ENCODE results near the gene SMIM3. TPM values are rescaled to one million over a fixed set of nuclear protein-coding genes. Genes with fewer than 3 reads are reported as not detected.

The SMIM3 gene
- total and polyA plus RNA-seq, 2 donors (not counting 1 experiment from before 2014, with no cell fraction given): 59.9 to 69.9 TPM

DNA sequence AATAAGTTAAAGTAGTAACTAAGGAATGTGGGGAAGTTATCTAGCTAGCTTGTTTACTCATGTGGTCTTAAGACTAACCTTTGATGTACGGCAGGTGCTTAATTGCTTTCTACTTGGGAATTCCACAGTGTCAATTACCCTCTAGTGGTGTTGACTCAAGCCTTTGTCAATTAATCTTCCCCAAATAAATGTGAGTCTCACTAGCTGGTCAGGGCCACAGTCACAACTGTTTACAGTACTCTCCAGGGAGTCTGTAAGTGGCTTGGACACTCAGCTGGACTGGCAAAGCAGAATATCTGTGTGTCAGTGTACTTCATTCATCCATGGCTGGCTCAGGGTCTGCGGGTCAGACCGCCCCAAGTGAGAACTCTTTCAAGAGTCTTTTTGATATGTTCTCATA lies 30.8 kb downstream of the SMIM3 start:
- TF ChIP-seq, protein P1, sequence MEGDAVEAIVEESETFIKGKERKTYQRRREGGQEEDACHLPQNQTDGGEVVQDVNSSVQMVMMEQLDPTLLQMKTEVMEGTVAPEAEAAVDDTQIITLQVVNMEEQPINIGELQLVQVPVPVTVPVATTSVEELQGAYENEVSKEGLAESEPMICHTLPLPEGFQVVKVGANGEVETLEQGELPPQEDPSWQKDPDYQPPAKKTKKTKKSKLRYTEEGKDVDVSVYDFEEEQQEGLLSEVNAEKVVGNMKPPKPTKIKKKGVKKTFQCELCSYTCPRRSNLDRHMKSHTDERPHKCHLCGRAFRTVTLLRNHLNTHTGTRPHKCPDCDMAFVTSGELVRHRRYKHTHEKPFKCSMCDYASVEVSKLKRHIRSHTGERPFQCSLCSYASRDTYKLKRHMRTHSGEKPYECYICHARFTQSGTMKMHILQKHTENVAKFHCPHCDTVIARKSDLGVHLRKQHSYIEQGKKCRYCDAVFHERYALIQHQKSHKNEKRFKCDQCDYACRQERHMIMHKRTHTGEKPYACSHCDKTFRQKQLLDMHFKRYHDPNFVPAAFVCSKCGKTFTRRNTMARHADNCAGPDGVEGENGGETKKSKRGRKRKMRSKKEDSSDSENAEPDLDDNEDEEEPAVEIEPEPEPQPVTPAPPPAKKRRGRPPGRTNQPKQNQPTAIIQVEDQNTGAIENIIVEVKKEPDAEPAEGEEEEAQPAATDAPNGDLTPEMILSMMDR (conservative IDR thresholded peaks at IDR 0.05 in 1 of 2, IDR thresholded peaks at IDR 0.05 in 1 of 2; ENCODE audit: low read depth in 1 of 2, low read length in 2 of 2): no peak
- TF ChIP-seq EZH2 (IDR thresholded peaks at IDR 0.05; ENCODE audit: low read length, missing control alignments): no peak
- no peaks in the 10 kb centered on the region for H4K20me1 ChIP-seq (ENCODE audit: control insufficient read depth, extremely low read depth, insufficient read depth, low read length)
- no peaks in the 10 kb centered on the region for H3K79me2 ChIP-seq (ENCODE audit: control insufficient read depth, insufficient read depth, low read length)
- no peaks in the 10 kb centered on the region for H3K4me1 ChIP-seq (ENCODE audit: control insufficient read depth, extremely low read depth, insufficient read depth, low read length)
- DNase-seq (ENCODE audit: low read depth in 2 of 2): no peak
- no peaks in the 10 kb centered on the region for H3K9me3 ChIP-seq (ENCODE audit: control insufficient read depth, insufficient read depth, low read depth, low read length)
- H2AFZ ChIP-seq (ENCODE audit: low read length): no peak overlapping the region
- no peak overlapping the region for H3K27ac ChIP-seq (ENCODE audit: insufficient read depth, low read length)
- no peaks in the 10 kb centered on the region for H3K36me3 ChIP-seq (ENCODE audit: control insufficient read depth, insufficient read depth, low read length)
- no peak overlapping the region for H3K9ac ChIP-seq (ENCODE audit: insufficient read depth, low read length)
- H3K4me2 ChIP-seq (ENCODE audit: extremely low read depth, insufficient read depth, low read length): no peak overlapping the region
- no peak overlapping the region for H3K4me3 ChIP-seq (replicated peaks in 1 of 4; ENCODE audit: control extremely low read depth in 1 of 4, insufficient read depth in 1 of 4, low read depth in 3 of 4, low read length in 4 of 4)
- H3K27me3 ChIP-seq (ENCODE audit: control insufficient read depth, insufficient read depth, low read length): no peaks in the 10 kb centered on the region

DNA sequence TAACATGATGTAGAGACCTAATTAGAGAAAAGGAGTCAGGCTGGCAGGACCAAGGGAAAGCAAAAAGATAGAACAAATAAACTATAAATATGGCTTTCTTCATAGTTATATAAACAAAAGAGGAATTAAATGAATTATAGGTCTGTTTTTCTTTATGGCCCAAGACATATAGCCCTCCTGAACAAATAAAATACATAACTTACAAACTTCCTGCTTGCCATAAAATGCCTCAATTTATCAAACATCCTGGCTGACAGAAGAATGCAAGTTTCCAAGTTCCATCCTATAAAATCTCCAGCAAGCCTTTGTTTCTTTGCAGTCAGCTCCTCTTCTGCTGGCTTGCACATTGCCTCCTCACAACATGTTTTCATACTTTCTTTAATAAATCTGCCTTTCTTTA lies 36.5 kb downstream of the SMIM3 start:
- no peaks in the 10 kb centered on the region for H3K27me3 ChIP-seq (ENCODE audit: control insufficient read depth, insufficient read depth, low read length)
- no peak overlapping the region for H2AFZ ChIP-seq (ENCODE audit: low read length)
- no peak overlapping the region for H3K4me3 ChIP-seq (replicated peaks in 1 of 4; ENCODE audit: control extremely low read depth in 1 of 4, insufficient read depth in 1 of 4, low read depth in 3 of 4, low read length in 4 of 4)
- no peaks in the 10 kb centered on the region for H3K9me3 ChIP-seq (ENCODE audit: control insufficient read depth, insufficient read depth, low read depth, low read length)
- H3K27ac ChIP-seq (ENCODE audit: insufficient read depth, low read length): no peak overlapping the region
- H3K4me1 ChIP-seq (ENCODE audit: control insufficient read depth, extremely low read depth, insufficient read depth, low read length): no peaks in the 10 kb centered on the region
- no peaks in the 10 kb centered on the region for H3K36me3 ChIP-seq (ENCODE audit: control insufficient read depth, insufficient read depth, low read length)
- H3K4me2 ChIP-seq (ENCODE audit: extremely low read depth, insufficient read depth, low read length): no peak overlapping the region
- H3K79me2 ChIP-seq (ENCODE audit: control insufficient read depth, insufficient read depth, low read length): no peaks in the 10 kb centered on the region
- H4K20me1 ChIP-seq (ENCODE audit: control insufficient read depth, extremely low read depth, insufficient read depth, low read length): no peaks in the 10 kb centered on the region
- no peak for DNase-seq (ENCODE audit: low read depth in 2 of 2)
- no peak for TF ChIP-seq EZH2 (IDR thresholded peaks at IDR 0.05; ENCODE audit: low read length, missing control alignments)
- H3K9ac ChIP-seq (ENCODE audit: insufficient read depth, low read length): no peak overlapping the region

DNA sequence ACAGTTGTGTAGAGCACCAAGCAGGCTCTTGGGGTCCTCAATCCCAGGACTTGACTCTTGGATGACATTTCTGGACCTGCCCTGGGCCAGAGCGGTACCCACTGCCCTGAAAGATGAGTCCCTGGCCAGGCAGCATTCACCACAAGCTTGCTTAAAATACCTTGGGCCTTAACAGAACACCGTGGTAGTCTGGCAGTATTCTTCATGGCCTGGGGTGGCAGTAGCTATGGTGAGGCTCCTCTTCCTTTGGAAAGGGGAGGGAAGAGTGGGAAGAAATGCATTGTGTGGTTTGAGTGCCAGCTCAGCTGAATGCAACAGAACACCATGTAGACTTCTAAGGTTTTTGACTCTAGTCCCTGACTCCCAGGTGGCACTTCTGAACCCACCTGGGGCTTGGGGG lies 38.4 kb downstream of the SMIM3 start:
- H3K9me3 ChIP-seq (ENCODE audit: control insufficient read depth, insufficient read depth, low read depth, low read length): no peaks in the 10 kb centered on the region
- H3K4me3 ChIP-seq (replicated peaks in 1 of 4; ENCODE audit: control extremely low read depth in 1 of 4, insufficient read depth in 1 of 4, low read depth in 3 of 4, low read length in 4 of 4): no peak overlapping the region
- no peak for DNase-seq (ENCODE audit: low read depth in 2 of 2)
- no peaks in the 10 kb centered on the region for H3K36me3 ChIP-seq (ENCODE audit: control insufficient read depth, insufficient read depth, low read length)
- no peak overlapping the region for H3K27ac ChIP-seq (ENCODE audit: insufficient read depth, low read length)
- no peak overlapping the region for H2AFZ ChIP-seq (ENCODE audit: low read length)
- H3K79me2 ChIP-seq (ENCODE audit: control insufficient read depth, insufficient read depth, low read length): no peaks in the 10 kb centered on the region
- H3K9ac ChIP-seq (ENCODE audit: insufficient read depth, low read length): no peak overlapping the region
- no peaks in the 10 kb centered on the region for H3K27me3 ChIP-seq (ENCODE audit: control insufficient read depth, insufficient read depth, low read length)
- H4K20me1 ChIP-seq (ENCODE audit: control insufficient read depth, extremely low read depth, insufficient read depth, low read length): no peaks in the 10 kb centered on the region
- no peaks in the 10 kb centered on the region for H3K4me1 ChIP-seq (ENCODE audit: control insufficient read depth, extremely low read depth, insufficient read depth, low read length)
- H3K4me2 ChIP-seq (ENCODE audit: extremely low read depth, insufficient read depth, low read length): no peak overlapping the region
- TF ChIP-seq EZH2 (IDR thresholded peaks at IDR 0.05; ENCODE audit: low read length, missing control alignments): no peak
- TF ChIP-seq, protein P1 (conservative IDR thresholded peaks at IDR 0.05 in 1 of 2, IDR thresholded peaks at IDR 0.05 in 1 of 2; ENCODE audit: low read depth in 1 of 2, low read length in 2 of 2): no peak

All from fibroblast of lung (primary cell).